Left renal pelvis (tissue), 4 donors: ENCODE data around the gene GADD45G. TPM values are rescaled to one million over a fixed set of nuclear protein-coding genes. Genes with fewer than 3 reads are reported as not detected.
A peak's percentile ranks its signal among the peaks of the same experiment; 100 is the strongest.

Experiments used
- DNase-seq, 4 donors: peaks; one replicate each; pipeline ENCODE4 v3.0.0-alpha.2; 2013; ENCODE audit warnings: low read depth in 4 of 4, low spot score in 3 of 4
- polyA plus RNA-seq, 4 donors: library from polyadenylated mRNA; unstranded; fragments of 120-200 nt; gene quantifications; one replicate each; pipeline ENCODE4 v1.2.1, GENCODE V29; 2013; ENCODE audit not compliant: insufficient read length in 4 of 4

GADD45G gene
- polyA plus RNA-seq, 4 donors: 2.3 to 5.8 (median 2.7) TPM

DNA sequence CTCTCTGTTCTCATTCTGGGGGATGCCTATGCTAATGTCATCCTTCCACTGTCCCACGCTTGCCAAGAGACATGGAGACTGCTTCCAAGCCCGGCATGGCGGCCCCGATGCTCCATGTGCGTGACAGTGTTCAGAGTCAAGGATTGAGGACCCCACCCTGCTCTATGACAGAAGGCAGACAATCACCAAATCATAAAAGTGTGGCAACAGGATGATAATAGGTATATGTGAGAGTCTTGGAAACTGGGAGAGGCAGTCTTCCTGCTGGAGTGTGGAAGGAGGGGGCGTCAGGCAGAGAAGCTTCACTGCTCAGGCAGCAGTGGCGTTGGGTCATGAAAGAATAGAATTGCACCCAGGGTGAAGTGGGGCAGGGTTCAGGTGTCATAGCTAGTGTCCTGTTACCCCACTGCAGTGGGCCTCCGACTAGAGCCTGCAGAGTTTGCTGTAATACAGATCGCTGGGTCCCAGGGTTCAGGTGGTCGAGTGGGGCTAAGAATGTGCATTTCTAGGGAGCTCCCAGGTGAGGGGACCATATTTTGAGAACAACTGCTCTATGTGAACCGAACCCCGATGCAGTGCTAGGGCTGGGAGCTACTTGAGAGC, 12.5 kb upstream of the GADD45G start:
- DNase-seq: no peak

DNA sequence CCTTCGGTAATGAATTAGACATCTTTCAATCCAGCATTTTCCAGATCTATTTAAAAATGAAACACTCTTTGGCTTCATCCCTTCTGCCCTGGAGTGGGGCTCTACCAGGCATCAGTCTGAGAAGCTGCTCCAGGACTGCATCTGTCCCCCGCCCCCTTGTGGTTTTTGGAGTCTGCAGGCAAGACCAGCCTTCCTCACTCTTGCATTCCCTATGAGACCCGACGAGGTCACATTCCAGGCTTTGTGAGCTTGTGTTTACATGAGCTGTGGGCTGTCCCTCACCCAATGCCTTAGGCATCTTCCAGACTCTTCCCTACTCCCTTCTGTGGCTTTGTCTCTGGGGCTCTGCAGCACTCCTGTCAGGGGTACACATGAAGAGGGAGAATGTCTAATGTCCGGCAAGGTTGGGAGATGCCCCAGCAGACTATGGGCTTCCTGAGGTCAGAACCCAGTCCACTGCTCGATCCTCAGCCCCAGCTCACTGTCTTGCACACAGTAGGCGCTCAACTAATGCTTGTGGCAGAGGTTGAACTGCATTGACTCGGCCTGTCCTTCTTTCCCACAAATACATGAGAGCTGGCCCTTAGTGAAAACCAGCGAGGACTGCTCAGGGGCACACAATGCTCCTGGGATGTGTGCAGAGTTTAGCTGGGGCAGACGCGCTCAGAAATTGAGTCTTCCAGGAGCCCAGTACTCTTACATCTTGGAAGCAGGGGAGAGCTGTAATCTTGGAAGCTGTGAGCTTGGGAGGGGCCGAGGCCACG, 11.7 kb upstream of the GADD45G start:
- no peak for DNase-seq

DNA sequence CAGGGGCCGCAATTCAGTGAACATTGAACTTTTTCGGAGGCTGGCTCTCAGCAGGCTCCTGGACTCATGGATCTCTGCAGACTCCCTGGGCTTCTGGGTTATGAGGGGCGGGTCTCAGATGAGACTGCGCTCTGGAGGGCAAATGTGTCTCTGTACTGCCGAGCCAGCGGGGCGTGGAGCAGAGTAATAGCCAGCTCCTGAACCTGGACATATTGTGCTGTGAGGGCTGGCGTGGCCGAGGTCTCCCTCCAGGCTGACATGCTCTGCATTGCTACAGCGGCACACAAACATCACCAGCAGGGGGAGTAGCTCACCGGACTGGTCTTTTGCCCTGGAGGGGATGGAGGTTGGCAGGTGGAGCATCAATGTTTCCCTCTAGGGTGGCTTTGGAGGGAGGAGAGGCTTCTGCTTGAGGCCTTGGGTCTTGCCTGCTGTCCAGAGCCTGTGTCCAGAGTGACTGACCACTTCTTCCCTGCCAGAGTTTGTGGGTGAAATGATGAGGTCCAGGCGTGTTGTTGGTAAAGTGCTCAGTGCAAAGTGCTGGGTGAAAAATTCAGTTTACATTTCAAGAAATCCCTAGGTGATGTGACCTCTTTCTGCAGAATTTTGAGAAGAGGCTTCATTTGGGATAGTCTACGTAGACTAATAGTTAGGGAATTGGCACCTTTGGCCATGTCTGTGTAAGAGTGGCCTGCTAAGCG, 10.9 kb upstream of the GADD45G start:
- DNase-seq: no peak

DNA sequence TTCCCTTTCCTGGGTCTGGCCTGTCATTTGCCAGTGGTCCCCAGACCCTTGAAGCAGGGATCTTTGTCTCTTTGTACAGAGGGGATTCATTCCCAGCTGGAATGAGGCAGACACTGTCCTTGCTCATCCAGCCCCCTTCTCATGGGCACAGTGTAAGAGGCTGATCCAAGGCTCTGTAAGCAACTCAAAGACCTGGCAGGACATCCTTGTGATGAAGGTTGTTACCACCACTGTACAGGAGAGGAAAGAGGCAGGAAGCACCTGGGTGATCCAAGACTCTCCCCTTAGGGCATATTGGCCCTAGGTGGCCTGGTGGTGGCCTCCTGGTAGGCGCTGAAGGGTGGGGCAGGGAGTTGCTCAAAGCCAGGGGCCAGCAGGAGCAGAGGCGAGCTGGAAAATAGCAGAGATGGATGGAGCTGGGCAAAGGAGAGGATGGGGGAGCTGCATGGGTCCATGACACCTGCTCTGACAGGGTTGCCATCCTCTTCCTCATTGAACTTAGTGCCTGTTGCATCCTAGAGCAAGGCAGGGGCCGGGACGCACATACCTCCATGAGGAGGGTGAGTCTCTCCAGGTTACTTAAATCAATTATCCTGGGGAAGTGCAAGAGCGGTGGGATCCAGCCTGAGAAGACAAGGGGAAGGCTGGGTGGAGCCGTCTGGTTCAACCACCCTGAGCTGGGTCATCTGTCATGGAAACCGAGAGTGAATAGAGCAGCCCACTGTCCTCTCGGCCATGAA, 9.8 kb upstream of the GADD45G start:
- DNase-seq: no peak

DNA sequence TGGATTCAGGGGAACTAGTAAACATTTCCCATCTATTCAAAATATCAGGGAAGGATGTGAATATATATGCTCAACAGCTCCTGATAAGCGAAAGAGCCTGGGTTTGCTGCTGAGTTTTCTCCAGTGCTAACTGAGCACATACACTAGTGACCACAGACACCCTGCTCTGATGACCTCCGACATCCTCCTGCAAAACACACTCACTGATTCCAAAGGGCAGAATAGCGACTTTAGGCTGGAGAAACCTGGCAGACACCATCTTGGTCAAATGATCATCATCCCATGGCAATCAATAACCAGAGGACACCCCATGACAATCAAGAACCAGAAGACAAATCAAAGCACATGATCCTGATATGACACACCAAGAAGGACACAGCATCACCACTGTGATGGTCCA, 9.2 kb upstream of the GADD45G start:
- DNase-seq: no peak

DNA sequence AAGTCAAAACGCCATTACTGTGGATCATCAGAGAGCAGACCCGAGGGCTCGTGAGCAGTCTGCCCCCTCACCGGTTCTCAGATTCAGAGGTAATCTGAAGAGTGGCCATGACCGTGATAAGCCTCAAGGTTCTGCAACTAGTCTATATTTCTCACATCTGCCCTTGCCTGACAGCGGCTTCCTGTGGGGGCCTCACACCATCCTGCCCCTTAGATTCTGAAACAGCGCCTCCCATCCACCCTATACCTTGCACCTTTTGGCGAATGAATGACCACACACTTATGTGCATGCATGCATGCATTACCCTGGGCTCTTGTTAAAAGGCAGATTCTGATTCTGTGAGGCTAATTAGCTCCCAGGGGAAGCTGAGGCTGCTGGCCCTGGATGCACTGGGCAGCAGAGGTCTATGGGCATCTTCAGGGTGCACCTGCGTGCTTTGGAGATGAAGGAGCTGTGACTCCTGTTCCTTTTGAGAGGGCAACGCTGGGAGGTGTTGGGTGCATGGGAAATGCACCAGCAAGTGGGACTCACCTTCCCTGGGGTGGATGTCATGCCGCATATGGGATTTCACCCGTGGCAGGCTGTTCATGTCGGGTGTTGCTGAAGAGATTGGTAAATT, 7.8 kb upstream of the GADD45G start:
- no peak for DNase-seq

DNA sequence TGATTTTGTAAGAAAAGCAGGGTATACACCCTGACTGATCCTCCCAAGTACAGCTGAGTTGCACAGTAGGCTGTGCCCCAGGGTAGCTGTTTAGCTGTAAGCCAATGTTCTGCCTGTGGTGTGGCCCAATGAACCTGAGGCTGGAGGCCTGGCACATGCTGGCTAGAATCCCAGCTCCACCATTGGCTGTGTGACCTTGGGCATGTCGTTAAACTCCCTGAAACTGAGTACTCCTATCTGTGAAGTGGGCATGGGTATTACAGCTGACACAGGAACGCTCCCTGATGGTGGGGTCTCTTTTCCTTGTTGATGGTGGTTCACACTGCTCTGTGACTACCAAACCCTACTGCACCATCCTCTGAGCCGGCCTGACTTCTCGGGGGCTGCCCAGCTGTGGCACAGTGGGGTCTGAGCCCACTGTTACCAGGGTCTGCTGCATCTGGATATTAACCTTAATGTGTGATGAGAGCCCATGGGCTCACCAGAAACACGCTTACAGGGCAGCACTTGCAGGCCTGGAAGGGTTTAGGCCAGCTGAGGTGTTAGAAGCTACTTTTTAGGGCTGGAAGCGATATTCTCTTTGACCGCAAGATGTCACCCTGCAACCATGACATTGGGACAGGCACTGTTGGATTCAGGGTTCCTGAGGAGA, 7.0 kb upstream of the GADD45G start:
- DNase-seq: peak in 1 of 4 donors; percentile 41

DNA sequence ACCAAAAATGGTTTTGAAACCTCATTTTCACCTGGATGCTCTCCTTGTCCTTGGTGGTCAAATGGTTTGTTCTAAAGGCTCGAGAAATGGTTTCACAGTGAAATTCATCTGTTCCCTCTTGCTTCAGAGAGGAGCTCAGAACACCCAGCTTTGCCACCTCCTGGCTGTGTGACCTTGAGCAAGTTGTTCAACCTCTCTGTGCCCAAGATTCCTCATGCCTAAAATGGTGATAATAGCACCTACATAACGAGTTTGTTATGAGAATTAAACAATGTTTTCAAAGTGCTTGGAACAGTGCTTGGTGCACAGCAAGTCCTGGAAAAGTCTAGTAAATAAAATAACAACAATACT, 6.5 kb upstream of the GADD45G start:
- DNase-seq: no peak

DNA sequence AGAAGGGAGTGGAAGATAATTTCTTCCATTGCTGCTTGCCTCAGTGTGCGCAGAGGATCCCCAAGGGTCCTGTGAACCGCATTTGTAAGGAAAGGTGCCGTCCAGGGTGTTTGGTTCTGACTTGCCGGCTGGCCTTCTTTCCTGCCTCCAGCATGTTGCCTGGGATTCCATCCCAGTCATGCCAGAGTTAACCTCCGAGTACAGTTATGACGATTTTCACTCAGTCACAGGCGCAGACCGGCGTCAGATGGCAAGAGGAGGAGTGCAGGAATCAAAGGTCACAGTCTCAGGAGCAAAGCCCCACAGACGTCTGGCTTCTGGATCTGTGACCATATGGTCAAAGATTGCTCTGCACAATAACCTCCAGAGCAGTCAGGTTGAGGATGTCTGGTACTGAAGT, 5.9 kb upstream of the GADD45G start:
- DNase-seq: no peak

DNA sequence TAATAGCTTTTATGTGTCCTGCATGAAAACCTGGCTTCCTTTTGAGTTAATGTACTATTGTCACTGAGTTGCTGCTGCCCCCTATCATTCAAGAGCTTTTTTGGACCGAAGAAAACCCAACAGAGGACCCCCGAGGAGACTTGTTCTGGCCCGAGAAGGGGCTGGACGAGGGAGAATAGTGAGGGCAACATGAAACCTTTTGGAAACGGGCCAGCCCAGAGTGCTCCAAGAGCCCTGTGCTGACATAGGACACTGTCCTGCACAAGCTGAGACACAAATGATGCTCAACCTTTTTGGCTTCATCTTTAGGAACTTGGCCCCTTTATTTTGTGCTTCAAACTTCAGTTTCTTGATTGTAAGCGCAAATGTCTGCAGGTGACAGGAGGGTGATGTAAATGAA, 4.0 kb upstream of the GADD45G start:
- DNase-seq: no peak

DNA sequence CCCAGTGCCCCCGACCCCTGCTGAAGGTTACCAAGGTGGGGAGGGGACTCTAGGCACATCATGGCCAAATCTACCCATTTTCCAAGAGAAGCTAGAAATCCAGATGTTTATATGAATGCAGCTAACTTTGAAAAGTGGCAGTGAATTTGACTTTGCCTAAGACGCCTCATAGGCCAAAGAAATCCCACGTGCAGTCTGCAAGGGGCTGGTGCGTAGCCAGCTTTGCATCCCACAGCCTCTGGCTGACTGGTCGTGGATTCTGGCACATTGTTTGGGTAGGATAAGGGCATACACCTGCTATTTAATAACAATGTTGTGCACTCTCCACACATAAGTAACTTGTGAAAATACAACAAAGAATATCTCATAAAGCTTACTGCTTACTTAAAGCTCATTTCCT, 3.5 kb upstream of the GADD45G start:
- no peak for DNase-seq

DNA sequence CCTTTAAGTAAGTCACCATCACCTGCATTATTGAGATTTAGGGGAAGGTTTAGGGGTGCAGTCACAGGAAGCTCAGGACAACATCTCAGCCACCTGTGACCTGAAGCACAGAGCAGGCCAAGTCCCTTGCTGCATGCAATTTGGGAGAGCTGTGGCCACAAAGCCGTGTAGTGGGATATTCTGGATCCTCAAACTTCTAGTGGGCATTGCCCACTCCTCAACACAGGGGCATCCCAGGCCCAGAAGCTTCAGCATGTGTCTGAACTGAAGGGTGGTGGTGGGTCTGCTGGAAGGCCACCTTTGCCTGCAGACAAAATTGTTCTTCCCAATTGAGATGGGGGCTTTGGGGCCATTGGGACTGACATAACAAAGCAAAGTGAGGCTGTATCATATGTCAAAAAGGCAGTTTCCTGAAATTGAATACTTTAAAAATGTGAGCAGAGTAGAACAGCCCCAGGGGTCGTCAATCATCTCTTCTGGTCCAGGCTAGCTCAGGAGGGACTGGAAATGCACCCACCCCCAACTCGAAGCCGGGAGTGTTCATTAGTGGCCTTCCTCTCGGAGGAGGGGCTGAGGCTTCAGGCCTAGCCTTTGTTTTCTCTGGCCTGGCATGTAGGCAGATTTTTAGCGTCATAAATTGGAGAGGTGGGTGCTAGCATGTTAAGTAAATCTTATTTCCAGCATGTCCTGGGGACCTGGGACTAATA, 2.8 kb upstream of the GADD45G start:
- DNase-seq: no peak

DNA sequence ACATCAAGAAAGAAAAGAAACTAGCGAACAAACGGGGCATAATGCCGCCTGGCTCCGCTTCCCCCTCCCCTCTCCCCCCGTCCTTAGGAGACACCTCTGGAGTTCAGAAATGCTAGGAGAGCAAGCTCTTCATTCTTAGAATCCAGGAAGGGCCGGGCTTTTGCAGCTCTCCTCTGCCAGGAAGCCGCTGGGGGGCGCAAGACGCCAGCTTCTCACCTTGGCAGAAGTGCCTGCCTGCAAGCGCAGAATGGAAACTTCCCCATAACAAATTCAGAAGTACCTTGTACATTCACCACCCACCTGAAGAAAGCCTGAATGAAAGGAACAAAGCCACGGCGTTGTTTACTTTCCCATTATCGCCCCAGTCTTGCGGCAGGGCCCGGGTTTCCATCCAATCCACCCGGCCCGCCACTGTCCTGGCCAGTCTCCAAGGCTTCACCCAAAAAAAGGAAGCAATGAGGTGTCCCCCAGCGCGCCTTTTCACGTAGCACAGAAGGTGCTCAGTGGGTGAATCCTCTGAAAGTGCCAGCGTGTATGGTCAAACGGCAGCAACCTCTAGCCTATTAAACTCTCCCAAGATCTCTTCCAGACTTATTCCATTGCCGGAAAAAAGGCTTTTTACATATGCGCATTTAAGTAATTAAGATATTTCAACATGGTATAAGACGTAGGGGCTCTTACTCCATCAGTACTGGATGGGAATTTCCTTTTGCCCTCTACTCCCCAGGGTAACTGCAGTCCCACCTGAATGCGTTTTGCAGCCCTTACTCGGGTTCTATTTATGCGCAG, 1.6 kb upstream of the GADD45G start:
- DNase-seq: peak; percentile 69 to 84 (median 78)

DNA sequence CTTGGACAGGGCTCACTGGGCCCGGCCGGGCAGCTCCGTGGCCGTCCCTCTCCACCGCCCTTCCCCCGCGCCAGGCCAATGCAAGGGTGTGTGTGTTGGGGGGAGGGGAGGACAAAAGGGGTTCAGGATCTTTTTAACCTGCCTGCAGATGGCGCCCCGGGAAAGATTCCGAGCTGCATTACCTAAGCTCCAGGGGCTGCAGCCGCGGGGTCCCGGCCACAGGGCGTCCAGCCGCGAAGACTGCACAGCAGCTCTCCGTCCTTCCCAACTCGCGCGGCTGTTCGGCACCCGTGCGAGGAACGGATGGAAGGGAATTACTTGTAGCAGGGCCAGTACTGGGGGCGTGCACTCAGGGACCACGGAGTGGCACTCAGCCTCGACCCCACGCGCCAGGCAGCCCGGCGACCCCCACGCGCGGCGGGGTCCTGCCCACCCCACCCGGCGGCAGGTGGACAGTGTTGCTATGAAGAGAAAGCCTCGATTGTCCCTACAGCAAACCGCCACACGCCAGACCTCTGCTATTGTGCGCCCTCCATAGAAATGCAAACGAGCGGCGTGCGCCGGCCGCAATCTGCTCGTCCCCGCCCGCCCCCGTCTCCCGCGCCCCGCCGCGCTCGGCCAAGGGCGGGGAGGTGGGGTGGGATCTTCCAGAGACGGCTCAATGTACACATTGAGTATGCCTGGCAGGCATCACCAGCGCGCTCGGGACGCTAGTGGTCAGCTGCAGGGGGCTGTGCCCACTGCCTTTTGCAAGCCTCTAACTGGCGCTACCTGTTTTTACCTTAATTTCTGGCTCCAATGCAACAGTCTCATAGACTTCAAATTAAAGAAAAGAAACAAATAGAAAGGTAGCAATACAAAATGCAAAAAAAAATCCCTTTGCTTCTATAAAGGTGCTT, 796 bp upstream of the GADD45G start:
- DNase-seq: peak in 3 of 4 donors; percentile 60 to 73 (median 68)

DNA sequence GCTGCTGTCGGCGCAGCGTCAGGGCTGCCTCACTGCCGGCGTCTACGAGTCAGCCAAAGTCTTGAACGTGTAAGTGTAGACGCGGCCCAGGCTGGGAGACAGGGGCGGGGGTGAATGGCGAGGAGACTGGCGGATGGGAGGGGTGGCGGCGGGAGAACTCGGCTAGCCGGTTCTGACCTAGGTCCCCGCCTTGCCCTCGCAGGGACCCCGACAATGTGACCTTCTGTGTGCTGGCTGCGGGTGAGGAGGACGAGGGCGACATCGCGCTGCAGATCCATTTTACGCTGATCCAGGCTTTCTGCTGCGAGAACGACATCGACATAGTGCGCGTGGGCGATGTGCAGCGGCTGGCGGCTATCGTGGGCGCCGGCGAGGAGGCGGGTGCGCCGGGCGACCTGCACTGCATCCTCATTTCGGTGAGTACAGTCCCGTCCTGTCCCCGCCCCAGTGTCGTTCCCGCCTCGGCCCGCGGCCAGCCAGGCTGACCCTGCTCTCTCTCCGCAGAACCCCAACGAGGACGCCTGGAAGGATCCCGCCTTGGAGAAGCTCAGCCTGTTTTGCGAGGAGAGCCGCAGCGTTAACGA, 745 bp downstream of the GADD45G start:
- no peak for DNase-seq

DNA sequence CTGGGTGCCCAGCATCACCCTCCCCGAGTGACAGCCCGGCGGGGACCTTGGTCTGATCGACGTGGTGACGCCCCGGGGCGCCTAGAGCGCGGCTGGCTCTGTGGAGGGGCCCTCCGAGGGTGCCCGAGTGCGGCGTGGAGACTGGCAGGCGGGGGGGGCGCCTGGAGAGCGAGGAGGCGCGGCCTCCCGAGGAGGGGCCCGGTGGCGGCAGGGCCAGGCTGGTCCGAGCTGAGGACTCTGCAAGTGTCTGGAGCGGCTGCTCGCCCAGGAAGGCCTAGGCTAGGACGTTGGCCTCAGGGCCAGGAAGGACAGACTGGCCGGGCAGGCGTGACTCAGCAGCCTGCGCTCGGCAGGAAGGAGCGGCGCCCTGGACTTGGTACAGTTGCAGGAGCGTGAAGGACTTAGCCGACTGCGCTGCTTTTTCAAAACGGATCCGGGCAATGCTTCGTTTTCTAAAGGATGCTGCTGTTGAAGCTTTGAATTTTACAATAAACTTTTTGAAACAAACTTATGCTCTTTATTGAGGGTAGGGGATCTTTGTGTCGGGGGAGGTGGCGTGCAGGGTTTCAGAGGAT, 1.3 kb downstream of the GADD45G start:
- DNase-seq: peak in 1 of 4 donors; percentile 29

DNA sequence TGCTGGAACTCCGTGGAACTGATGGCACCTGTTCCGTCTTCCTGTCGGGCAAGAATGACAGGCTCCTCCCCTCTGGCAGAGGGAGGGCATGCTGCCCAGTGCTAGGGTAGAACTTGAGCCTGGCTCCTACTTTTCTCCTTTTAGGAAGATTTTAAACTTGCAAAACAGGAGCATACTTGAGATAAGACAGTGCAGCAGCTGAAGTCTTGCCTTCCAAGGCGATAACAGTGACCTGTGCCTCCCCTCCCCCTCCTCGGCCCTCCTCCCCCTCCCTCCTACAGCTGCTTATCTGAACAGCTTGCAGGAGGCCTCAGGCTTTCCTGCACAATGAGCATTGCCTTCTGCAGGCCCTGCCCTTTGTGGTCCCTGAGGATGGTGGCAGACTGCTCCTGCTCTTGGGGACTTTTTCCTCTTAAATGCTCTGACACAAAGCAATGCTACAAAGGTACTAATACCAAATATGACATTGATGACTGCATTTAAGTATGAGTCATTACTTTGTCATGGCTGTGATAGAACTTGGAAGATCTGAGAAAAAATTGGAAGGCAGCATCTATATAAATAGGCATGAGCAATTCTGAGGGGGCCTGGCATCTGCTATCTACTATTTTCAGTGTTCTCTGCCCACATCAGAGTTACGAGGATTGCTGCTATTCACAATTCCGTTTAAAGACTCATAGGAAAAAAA, 2.0 kb downstream of the GADD45G start:
- no peak for DNase-seq
